HG03175 (cell line): ENCODE measurements around the gene LAMB1.

Experiments used
- ATAC-seq: cut with Tn5 transposase; IDR thresholded peaks from one replicate; pipeline ENCODE4 v1.9.1; 2021; ENCODE audit warnings: mild to moderate bottlenecking, moderate library complexity; ENCODE audit not compliant: unreplicated experiment

Gene LAMB1

DNA sequence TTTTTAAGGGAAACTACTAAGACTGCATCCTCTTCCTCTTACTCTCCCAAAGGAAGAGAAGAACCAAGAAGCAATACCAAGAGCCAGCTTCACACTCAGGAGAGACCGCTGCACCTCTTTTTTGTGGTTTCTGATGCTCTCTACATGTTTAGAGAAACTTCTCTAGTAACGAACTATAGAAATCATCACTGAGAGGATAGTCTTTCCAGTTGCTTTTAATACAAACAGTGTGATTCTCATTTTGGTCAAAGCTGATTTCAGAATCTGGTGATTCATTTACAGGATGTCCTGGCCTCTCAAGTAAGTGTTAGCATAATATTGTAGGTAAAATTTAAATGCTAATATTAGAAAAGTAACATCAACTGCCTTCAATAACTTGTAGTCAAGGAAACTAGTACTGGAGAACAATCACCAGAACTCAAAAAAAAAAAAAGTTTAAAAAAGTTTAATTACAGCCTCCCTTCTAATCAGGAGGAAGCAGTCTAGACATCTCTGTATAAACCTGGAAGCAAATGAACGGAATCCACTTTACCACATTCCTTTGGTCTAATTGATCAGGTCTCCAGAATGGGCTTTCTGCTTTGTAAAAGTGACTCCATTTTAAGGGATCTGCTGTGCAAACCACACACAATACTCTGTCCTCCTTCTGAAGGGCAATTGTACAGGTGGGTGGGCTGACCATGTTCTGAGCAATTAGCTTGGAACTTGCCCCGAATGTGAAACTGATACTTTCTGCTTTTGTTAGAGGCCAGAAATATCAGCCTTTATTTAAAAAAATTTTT lies 3.0 kb downstream of the LAMB1 start:
- no peak for ATAC-seq

DNA sequence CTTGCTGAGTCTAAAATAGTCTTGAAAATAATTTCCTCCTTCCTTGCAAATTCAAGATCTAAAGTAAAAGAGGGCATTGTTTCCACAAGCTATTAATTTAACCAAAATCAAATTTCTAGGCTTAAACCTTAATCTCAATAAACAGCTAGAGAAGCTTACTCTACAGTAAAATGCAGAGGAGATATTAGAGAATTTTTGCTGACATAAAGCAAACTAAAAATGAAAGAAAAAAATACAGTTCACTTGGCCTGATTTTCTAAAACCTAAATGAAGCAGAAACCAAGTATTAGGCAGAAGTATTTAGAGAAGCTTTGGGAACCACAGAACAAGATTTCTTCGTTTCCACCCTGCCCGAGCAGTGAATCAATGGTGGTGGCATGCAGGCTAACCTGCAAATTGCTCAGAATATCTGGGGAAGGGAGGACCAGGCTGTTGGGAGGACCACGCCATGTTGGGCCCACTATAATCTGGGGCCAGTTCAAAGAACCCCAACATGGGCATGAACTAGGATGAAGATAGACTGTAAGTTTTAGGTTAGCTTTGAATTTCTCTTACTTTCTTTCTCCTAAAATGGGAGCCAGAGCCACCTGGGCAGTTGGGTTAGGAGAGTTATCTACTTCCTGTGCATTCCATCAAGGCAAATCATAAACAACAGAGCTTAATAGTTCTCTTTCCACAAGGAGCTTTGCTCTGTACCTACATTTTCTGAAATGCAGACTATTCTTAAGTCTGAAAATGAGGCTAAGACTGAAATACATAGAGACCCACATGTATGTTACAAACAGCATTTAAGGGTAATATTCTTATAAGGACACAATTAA lies 4.1 kb downstream of the LAMB1 start:
- no peak for ATAC-seq

DNA sequence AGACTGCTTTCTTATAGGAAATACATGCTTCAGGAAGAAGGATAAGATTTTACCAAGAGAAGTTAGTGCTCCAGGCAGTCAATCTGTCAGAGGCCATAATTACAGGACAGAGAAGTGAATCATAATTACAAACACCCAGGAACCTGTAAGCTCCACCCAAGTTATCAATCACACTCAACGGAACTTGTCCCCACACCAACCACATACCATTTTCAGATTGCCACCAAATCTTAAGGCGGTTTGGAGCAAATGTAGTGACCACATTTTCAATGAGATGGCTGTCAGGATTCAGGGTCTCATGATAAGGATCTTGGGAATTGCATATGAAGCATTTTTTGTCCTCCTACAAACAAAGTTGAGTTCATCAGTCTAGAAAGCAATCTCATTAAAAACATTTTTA lies 4.8 kb downstream of the LAMB1 start:
- ATAC-seq = no peak

- ATAC-seq = no peak
Measured at GRCh38 chr7:107996072-107996882, 6.7 kb downstream of the LAMB1 start.

DNA sequence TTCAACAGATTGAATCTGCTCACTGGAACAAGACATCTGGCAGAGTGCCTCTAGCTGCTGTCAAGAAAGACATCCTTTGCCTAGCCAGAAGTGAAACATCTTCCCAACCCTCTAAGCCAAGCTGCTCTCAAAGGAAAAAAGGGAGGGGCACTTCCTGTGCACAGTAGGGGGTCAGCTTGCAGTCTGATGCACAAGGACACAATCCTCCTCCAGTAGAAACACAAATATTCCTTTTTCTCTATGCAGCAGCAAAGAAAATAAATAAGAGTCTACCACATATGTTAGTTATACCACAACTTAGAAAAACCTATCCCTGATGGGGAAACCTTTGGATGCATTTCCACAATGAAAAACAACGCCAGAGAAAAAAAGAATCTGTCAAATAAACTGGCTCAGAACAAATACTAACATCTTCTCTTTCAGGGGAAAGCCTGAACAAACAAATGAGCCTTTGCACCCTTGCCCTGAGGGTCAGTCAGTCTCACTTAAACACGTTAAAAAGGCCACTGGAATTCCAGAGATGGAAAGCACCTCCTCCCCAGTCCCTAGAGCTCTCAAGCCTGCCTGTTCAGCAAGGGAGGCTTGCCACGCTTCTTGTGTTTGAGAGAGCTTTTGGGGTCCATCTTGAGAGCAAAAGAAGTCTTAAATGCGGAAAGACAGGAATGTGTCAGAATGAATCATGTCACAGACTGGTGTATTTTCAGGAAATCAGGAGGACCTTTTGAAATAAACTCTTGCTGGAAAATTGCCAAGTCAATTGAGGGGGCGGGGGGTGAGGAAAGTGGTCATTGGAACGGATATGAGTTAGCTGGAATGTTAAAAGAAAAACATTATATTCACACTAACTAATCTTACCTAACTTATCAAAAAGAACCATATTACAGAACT lies 7.5 kb downstream of the LAMB1 start:
- no peak for ATAC-seq

DNA sequence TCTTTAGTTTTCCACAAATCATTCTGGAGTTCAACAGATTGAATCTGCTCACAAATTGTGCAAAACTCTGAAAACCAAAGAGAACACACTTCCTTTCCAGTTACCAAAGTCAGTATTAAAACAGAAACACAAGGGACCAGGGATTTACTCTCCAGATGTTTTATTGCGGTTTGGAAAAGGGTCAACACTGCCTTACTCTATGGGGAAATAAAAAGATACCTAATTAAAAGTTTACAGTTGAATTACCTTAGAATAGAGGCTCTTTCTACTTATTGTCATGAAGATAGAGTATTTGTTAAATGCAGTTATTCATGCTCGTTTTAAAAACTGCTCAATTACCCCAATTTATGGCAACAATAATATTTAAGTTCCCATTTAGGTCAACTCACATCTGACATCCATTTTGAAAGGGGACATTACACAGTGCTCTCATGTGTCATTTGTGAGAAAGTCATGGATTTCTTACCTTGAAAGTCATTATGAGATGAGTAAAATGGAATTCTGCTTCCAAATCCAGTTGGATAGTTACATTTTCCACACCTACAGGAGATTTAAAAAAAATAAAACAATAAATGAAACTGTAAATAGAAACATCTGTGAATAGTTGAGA lies 8.4 kb downstream of the LAMB1 start:
- ATAC-seq = no peak

DNA sequence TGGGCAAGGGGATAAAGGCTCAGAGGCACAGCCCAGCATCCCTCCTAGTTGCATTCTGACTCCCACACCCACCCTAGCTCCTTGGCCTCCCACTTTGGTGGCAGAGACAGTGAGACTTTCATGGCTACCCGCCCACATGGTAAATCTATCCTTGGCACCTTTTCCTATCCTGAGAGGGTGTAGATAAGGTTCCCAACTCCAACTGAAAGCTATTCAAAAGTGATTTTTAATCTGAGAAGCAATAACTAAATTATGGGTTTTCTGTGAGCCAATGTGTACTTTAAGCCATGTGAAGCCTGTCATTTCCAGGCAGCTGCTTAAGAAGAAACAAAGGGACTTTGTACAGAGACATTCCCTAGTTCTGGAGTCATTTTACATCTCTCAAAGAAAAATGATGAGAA lies 9.1 kb downstream of the LAMB1 start:
- no peak for ATAC-seq

- no peak for ATAC-seq
Measured at GRCh38 chr7:107989618-107990373, 13.2 kb downstream of the LAMB1 start.

- ATAC-seq = no peak
Measured at GRCh38 chr7:107982918-107983389, 20.0 kb downstream of the LAMB1 start.

DNA sequence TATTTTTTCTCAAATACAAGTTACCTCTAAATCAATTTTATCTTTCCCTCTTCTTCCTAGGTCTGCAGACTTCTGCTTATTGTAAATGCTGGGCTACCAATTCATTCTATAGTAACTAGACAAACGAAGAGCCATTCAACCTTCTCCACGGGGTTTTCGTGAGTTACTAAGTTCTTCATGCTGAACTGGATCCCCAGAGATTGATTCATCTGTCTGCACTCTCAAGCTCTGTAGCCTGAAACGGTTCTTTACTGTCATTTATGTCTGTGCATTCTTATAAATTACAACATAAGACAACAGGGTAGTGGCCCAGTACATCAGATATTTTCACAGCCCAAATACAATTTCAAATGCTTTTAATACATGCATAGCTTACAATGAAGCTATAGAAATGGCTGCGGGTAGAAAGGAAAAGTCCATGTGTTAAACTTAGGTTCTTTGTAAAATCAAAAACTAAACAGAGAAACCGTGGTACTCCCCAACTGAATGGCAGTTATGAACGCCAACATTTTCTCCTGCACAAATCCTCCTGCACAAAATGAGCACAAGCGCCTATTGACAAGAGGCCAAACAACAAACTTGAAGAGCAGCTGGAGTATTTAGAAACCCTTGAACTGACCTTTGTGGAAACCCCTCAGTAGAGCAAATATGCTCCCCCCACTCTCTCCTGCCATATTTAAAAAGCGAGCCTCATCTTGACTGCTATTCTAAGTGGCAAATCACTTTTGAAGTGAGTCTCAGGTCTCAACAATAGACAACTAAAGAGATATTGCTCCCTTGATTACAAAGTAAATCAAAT lies 20.7 kb downstream of the LAMB1 start:
- ATAC-seq = no peak

GRCh38 chr7:107981466-107981865 lies 21.5 kb downstream of the LAMB1 start:
- ATAC-seq = no peak

GRCh38 chr7:107980671-107981190 lies 22.2 kb downstream of the LAMB1 start:
- no peak for ATAC-seq

DNA sequence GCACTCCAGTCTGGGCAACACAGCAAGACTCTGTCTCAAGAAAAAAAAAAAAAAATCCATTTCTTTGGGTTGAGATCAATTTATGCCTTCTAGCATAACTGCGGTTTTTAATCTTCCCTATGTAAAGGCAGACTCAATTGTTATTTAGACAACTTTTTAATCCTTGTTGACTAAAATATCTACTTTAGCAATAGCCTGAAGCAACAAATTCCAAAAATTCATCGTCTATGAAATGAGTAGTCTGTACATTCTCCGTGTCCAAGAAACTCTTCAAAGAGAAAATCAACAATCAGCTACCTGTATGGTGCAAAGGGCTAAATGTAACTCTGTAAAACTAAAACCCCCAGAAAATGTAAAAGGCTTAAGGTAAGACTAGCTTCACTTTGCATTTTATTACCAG lies 22.8 kb downstream of the LAMB1 start:
- no peak for ATAC-seq

GRCh38 chr7:107978815-107979408 lies 24.0 kb downstream of the LAMB1 start:
- ATAC-seq = no peak

DNA sequence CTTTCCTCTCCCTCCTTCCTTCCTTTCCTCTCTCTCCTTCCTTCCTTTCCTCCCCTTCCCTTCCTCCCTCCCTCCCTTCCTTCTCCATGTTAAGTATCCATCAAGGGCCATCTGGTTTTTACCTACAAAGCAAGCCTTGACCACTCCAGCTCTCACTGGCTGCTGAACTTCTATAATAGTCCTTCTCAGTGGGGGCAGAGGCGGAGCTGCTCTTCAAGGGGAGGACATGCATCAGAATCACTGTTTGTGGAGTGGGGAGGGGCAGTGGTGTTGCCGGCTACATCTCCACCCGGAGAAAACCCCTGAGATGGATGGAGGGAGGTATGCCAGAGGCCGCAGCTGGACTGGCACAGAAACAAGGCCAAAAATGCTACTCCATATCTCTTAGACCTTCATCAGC lies 25.9 kb downstream of the LAMB1 start:
- no peak for ATAC-seq

DNA sequence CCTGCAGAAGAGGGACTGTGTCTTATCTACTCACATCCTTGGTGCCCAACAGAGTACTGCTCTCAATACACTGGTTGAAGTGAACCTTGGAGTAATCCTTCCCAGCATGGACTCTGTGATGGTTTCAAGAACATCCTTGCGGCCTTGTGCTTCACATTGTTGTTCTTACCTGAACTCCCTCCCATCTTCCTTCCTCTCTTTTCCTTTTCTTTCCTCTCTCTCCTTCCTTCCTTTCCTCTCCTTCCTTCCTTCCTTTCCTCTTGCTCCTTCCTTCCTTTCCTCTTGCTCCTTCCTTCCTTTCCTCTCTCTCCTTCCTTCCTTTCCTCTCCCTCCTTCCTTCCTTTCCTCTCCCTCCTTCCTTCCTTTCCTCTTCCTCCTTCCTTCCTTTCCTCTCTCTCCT lies 26.3 kb downstream of the LAMB1 start:
- ATAC-seq = no peak

DNA sequence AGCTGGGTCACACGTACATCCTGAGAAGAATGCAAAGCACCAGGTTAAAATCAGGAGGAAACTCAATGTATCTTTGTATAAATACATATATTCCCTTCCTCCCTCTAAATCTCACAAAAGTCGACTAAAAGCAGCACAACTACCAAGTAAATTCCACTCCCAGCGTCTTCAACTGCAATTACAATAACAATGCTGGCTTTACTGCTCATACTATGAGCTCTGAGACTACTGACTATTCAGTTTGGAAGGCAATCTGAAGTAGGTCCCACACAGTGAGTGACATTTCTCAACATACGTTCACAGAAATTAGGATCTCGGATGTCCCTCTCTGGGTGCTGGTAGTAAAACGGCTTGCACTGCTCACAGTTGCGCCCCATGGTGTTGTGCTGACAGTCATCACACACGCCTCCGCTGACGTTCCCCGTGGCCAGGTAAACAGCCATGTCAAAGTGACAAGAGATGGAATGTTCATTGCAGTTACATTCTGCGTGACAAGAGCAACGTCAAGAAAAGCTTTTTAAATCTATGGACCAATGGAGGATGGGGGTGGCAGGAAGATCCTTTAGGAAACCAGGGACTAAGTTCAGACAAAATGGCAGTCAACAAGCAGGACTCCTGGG lies 27.5 kb downstream of the LAMB1 start:
- no peak for ATAC-seq
